Measurements from ENCODE around the gene KCTD10.
"Not testable (repeated sequence)": the region's sequence is repeated elsewhere in the genome, so short reads cannot be mapped to it uniquely, and the experiment has no call there.

Gene KCTD10

GRCh38 chr12:109418848-109419480, 58.1 kb downstream of the KCTD10 start:
- no peaks in the 10 kb centered on the region for H3K4me1 ChIP-seq (ENCODE audit: control insufficient read depth, low read depth, low read length)
- no peak overlapping the region for H3K4me2 ChIP-seq (ENCODE audit: low read length)
- no peak overlapping the region for H3K56ac ChIP-seq (ENCODE audit: low read length)
- H4K8ac ChIP-seq (ENCODE audit: low read depth, low read length): no peak overlapping the region
- H3K9ac ChIP-seq (ENCODE audit: low read length): no peak overlapping the region
- no peak overlapping the region for H3K18ac ChIP-seq (ENCODE audit: low read length)
- no peak overlapping the region for H2AK5ac ChIP-seq (ENCODE audit: low read length)
- no CpG with 5 or more reads among the region's 4 CpGs for WGBS (ENCODE audit: extremely low coverage, insufficient coverage, low lambda C conversion rate)
- H3K27ac ChIP-seq (ENCODE audit: low read depth, low read length): no peak overlapping the region
- no peak overlapping the region for H3K23ac ChIP-seq (ENCODE audit: low read length)
- H4K5ac ChIP-seq (ENCODE audit: low read length): no peak overlapping the region
- DNase-seq: no peak
- no peaks in the 10 kb centered on the region for H3K79me1 ChIP-seq (ENCODE audit: low read length)
- H3K79me2 ChIP-seq (ENCODE audit: control insufficient read depth, insufficient read depth, low read length): no peaks in the 10 kb centered on the region
- no peak overlapping the region for H3K4ac ChIP-seq (ENCODE audit: low read depth, low read length)
- H3K4me3 ChIP-seq (ENCODE audit: low read length): no peak overlapping the region
- no peak overlapping the region for H2BK15ac ChIP-seq (replicated peaks; ENCODE audit: low read depth)
- no peak overlapping the region for H2BK5ac ChIP-seq (ENCODE audit: low read length)
- H3K27me3 ChIP-seq (ENCODE audit: insufficient read depth, low read length, poor library complexity): no peaks in the 10 kb centered on the region
- H3K36me3 ChIP-seq (ENCODE audit: control insufficient read depth, insufficient read depth, low read length): no peaks in the 10 kb centered on the region
- no peak overlapping the region for H2BK120ac ChIP-seq (ENCODE audit: low read depth, low read length)

GRCh38 chr12:109406147-109406546, 71.0 kb downstream of the KCTD10 start:
- H3K4me1 ChIP-seq (ENCODE audit: control insufficient read depth, low read depth, low read length); H3K18ac ChIP-seq (ENCODE audit: low read length); H3K36me3 ChIP-seq (ENCODE audit: control insufficient read depth, insufficient read depth, low read length); H3K79me1 ChIP-seq (ENCODE audit: low read length); H2AK5ac ChIP-seq (ENCODE audit: low read length); H3K4me2 ChIP-seq (ENCODE audit: low read length); H3K4ac ChIP-seq (ENCODE audit: low read depth, low read length); H3K27me3 ChIP-seq (ENCODE audit: insufficient read depth, low read length, poor library complexity); H3K27ac ChIP-seq (ENCODE audit: low read depth, low read length); H2BK15ac ChIP-seq (replicated peaks; ENCODE audit: low read depth); H3K79me2 ChIP-seq (ENCODE audit: control insufficient read depth, insufficient read depth, low read length); DNase-seq; H4K5ac ChIP-seq (ENCODE audit: low read length); H2BK5ac ChIP-seq (ENCODE audit: low read length); H3K4me3 ChIP-seq (ENCODE audit: low read length); H2BK120ac ChIP-seq (ENCODE audit: low read depth, low read length); H3K9ac ChIP-seq (ENCODE audit: low read length); H3K23ac ChIP-seq (ENCODE audit: low read length); H4K8ac ChIP-seq (ENCODE audit: low read depth, low read length); H3K56ac ChIP-seq (ENCODE audit: low read length): not testable (repeated sequence)
- no CpG with 5 or more reads among the region's 4 CpGs for WGBS (ENCODE audit: extremely low coverage, insufficient coverage, low lambda C conversion rate)

GRCh38 chr12:109404841-109405240, 72.3 kb downstream of the KCTD10 start:
- not testable (repeated sequence) for H2AK5ac ChIP-seq (ENCODE audit: low read length); H2BK120ac ChIP-seq (ENCODE audit: low read depth, low read length); DNase-seq; H3K79me2 ChIP-seq (ENCODE audit: control insufficient read depth, insufficient read depth, low read length); H4K5ac ChIP-seq (ENCODE audit: low read length); H3K4ac ChIP-seq (ENCODE audit: low read depth, low read length); H2BK5ac ChIP-seq (ENCODE audit: low read length); H3K4me3 ChIP-seq (ENCODE audit: low read length); H3K36me3 ChIP-seq (ENCODE audit: control insufficient read depth, insufficient read depth, low read length); H4K8ac ChIP-seq (ENCODE audit: low read depth, low read length); H3K27ac ChIP-seq (ENCODE audit: low read depth, low read length); H3K56ac ChIP-seq (ENCODE audit: low read length); H3K9ac ChIP-seq (ENCODE audit: low read length); H3K4me1 ChIP-seq (ENCODE audit: control insufficient read depth, low read depth, low read length); H3K18ac ChIP-seq (ENCODE audit: low read length); H2BK15ac ChIP-seq (replicated peaks; ENCODE audit: low read depth); H3K79me1 ChIP-seq (ENCODE audit: low read length); H3K23ac ChIP-seq (ENCODE audit: low read length); H3K4me2 ChIP-seq (ENCODE audit: low read length); H3K27me3 ChIP-seq (ENCODE audit: insufficient read depth, low read length, poor library complexity)
- no CpG with 5 or more reads among the region's 2 CpGs for WGBS (ENCODE audit: extremely low coverage, insufficient coverage, low lambda C conversion rate)
